CD4-positive, alpha-beta T cell treated with Interleukin-12 subunit alpha and Interleukin-12 subunit beta, for 1 hour (primary cell): Measurements from ENCODE around the gene FAM32A.
"Not testable (repeated sequence)": the region's sequence is repeated elsewhere in the genome, so short reads cannot be mapped to it uniquely, and the experiment has no call there.

ENCODE experiments used
- DNase-seq: peaks from one replicate; pipeline ENCODE4 v3.0.0-alpha.2; 2020

Gene FAM32A

GRCh38 chr19:16166417-16166816 is 18.8 kb upstream of the FAM32A start:
- DNase-seq = no peak

DNA sequence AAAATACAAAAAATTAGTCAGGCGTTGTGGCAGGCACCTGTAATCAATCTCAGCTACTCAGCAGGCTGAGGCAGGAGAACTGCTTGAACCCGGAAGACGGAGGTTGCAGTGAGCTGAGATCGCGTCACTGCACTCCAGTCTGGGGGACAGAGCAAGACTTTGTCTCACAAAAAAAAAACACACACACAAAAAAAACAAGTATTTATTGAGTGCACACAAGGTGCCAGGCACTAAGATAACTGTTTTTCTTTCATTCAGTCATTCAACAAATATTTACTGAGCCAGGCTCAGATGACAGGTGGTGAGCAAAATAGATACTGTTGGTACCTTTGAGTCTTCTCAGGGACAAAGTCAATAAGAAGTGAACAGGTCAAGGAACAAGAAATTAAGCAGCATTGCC is 18.2 kb upstream of the FAM32A start:
- no peak for DNase-seq

GRCh38 chr19:16168465-16169081 is 16.6 kb upstream of the FAM32A start:
- DNase-seq = peak; percentile 24

- DNase-seq = no peak
These were observed 15.1 kb upstream of the FAM32A start for GRCh38 chr19:16170134-16170533.

- no peak for DNase-seq
These were observed 9.3 kb upstream of the FAM32A start for GRCh38 chr19:16175954-16176353.

GRCh38 chr19:16178866-16179265 is 6.3 kb upstream of the FAM32A start:
- not testable (repeated sequence) for DNase-seq

DNA sequence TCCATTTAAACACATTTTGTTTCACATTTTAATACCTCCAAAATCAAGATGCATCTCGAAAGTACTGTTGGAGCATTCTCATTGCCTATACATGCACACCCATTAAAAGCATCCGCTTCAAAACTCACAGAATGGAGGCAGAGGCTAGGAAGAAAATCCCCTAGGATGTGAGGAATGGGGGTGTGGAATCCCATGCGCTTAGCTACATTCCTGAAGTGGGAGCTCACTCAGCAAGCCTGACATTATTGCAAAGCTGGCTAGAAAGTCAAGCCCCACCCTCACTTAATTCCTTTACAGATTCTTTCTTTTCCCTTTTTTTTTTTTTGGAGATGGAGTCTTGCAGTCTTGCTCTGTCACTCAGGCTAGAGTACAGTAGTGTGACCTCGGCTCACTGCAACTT is 4.6 kb upstream of the FAM32A start:
- no peak for DNase-seq

GRCh38 chr19:16184665-16185122 is 516 bp upstream of the FAM32A start:
- no peak for DNase-seq

DNA sequence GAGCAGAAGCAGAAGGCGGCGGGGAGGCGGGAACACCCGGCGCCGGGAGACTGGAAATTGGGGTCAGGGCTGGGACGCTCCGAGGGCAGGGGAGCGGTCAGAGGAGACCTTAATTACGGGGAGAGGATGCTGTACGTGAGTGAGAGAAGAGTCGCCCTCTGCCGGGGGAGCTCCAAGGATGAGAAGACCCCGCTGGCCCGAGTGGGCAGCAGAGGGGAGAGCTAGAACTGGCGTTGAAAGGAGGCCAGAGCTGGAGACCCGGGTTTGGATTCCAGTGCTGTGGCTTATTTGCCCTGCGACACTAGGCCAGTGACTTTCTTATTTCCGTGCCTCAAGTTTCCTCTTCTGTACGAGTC is 536 bp downstream of the FAM32A start:
- DNase-seq = peak; percentile 42

- no peak for DNase-seq
These were observed 3.3 kb downstream of the FAM32A start for GRCh38 chr19:16188521-16188920.

DNA sequence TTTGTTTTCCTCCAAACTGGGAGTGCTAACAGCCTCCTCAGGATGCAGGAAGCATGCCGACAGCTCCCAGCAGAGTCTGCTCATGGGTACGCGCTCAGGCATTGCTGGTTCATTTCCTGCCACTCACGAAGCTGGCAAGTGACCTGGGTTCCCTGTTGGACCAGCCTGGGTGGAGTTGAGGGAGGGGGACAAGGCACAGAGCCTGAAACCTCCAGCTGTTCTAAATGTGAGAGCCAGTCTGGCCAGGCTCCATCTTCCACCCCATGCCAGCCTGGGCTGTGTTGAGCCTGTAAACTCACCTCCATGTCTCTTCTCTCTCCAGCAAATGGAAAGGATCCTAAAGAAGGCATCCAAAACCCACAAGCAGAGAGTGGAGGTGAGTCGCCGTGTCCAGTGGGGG is 5.0 kb downstream of the FAM32A start:
- no peak for DNase-seq

DNA sequence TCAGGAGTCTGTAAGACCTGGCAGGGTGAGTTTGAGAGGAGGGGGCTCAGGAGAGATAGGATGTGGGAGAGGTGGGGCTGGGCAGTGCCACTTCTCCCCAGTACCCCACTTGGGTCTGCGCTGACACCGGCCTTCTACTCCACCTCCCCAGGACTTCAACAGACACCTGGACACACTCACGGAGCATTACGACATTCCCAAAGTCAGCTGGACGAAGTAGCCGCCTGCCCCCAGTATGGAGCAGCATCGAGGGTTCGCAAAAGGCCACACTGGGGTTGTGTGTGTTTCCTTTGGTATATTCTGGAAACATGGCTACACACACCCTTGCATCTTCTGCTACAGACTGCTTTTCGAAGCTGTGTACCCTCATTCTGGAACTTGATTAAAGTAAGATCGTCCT is 5.5 kb downstream of the FAM32A start:
- no peak for DNase-seq

- DNase-seq = no peak
These were observed 6.2 kb downstream of the FAM32A start for GRCh38 chr19:16191216-16191908.

DNA sequence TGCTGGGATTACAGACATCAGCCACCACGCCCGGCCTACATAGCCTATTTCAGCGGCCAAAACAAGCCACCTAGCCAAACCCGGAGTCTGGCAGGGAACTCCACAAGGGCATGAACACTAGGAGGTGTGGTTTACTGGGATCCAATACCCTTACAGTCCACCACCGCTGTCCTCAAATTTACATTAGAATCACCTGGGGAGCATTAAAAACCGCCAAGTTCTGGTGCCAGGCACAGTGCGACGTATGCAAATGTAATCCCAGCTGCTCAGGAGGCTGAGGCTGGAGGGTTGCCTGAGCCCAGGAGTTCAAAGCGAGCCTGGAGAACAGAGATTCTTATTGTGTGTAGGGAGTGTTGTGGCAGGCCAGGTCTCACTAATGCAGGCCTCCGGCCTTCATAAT is 8.3 kb downstream of the FAM32A start:
- DNase-seq = no peak

- no peak for DNase-seq
These were observed 12.0 kb downstream of the FAM32A start for GRCh38 chr19:16197188-16197621.

GRCh38 chr19:16197622-16198369 is 12.6 kb downstream of the FAM32A start, which contains the start of gene AP1M1:
Gene AP1M1 (plus strand): TSS chr19:16197911. CDS start chr19:16198027, 116 bp downstream.
- DNase-seq = peak; percentile 99

DNA sequence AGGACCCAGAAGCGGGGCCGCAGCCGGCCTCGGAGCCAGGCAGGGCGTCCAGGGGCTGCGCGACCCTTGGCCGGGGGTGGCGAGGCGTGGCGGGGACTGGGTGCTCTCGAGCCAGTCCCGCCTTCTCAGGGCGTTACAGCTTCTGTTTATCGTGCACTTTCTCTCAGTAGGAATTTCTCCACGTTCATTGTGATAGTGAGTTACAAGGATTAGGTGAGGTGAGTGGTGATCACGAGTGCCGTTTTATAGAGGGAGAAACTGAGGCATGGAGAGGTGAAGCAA is 13.1 kb downstream of the FAM32A start:
- no peak for DNase-seq

DNA sequence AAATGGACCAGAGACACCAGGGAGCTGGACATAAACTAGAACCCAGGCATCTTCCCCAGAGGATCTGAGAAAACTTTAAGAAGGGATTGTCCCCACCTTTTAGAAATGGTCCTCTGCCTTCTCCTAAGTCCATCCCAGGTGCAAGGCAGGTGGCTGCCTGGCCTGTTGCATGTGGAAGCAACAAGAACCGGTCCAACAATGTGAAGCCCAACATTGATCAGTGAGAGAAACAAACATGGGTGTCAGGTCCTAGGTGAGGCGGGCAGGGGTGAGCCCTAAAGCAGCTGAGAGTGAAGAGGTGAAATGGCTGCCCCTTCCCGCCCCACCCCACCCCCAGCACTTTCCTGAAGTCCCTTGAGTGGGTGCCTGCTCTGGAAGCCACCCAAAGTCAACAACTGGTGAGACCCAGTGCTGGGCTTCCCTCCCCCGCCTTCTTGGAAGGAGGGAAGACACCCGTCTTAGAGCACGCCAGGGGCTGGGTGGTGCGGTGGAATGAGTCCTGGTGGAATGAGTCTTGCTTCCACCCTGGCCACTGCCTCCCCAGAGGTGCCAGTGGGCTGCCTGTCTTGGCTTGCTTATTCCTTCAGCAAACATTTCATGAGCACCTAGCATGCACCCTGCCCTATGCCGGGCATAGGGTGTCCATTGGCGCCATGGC is 14.2 kb downstream of the FAM32A start:
- DNase-seq = no peak

GRCh38 chr19:16200038-16201010 is 15.1 kb downstream of the FAM32A start:
- no peak for DNase-seq

DNA sequence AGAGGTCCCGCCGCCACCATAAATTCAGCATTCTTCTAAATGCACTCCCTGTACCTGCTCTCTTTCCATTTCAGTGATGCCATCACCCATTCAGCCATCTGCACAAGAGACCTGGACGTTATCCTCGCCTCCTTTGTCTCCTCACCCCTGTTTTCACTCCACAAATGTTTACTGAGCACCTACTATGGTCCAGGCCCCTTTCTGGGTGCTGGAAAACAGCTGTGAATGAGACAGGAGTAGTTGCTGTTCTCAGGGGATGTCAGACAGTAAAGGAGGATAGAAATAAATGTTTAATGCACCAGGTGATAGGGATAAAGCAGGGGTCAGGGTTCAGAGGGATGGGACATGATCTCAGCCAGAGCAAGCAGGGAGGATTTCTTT is 15.8 kb downstream of the FAM32A start:
- DNase-seq = no peak

DNA sequence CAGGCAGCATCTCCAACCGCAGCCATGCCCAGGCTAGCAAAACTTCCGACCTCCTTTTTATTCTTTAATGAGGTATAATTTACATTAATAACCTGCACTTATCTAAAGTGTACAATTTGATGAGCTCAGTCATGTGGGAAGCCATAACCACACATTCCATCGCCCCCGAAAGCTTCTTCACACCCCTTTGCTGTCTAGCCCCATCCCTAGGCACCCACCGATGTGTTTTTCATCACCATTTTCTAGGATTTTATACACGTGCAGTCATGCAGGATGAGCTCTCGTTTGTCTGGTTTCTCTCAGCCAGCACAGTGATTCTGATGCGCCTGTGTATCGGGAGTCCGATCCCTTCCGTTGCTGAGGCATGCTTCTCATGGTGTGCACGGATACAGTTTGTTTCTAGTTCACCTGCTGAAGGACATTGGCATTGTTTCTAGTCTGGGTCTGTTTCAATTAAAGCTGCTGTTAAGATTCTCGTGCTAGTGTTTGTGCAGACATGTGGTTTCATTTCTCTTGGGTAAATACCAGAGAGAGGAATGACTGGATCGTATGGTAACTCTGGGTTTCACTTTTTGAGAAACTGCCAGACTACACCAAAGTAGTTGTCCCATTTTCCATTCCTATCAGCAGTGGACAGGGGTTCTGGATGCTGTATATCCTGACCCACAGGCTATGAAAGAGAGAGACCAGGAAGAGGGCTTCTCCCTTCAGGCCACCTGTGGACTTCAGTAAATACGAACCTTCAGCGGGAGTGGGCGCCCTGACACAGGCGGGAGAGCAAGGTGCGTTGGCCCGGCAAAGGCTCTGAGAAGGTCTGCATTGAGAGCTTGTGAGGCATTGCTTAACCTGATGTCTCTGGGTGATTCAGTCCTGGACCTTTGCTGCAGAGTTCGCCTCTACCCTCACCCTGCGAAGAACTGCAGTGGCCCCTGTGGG is 17.4 kb downstream of the FAM32A start:
- no peak for DNase-seq
